CD14-positive monocyte (primary cell): ENCODE data around the gene NYAP1. TPM values are rescaled to one million over a fixed set of nuclear protein-coding genes. Genes with fewer than 3 reads are reported as not detected.
A peak's percentile ranks its signal among the peaks of the same experiment; 100 is the strongest.
"Not testable (repeated sequence)": the region's sequence is repeated elsewhere in the genome, so short reads cannot be mapped to it uniquely, and the experiment has no call there.

Experiments
- DNase-seq, 3 donors: peaks; one replicate each; pipeline ENCODE4 v3.0.0-alpha.2; 2011 to 2022
- H2AFZ ChIP-seq: 2 replicates; pipeline ENCODE4 v1.6.0; 2012; ENCODE audit warnings: mild to moderate bottlenecking, low read depth, low read length, inconsistent platforms; ENCODE audit not compliant: insufficient read depth, poor library complexity, severe bottlenecking
- H3K27ac ChIP-seq, 2 donors: 1 replicate in 1 of 2; 2 replicates in 1 of 2; pipeline ENCODE4 v1.5.1; 2012 to 2013; ENCODE audit warnings: low read length in 2 of 2, control low read depth in 1 of 2, inconsistent platforms in 1 of 2, low read depth in 1 of 2, mild to moderate bottlenecking in 1 of 2
- H3K27me3 ChIP-seq, 2 donors: one replicate each; pipeline versions ENCODE4 v1.6.0 to v1.6.1; 2011 to 2013; ENCODE audit warnings: low read length in 2 of 2; ENCODE audit not compliant: control insufficient read depth in 2 of 2, insufficient read depth in 2 of 2
- H3K36me3 ChIP-seq, 2 donors: replicated peaks in 1 of 2; 1 replicate in 1 of 2; 2 replicates in 1 of 2; pipeline versions ENCODE4 v1.5.1 to v1.6.1; 2012 to 2013; ENCODE audit warnings: low read length in 2 of 2, control low read depth in 1 of 2, inconsistent platforms in 1 of 2, mild to moderate bottlenecking in 1 of 2; ENCODE audit not compliant: insufficient read depth in 2 of 2, control insufficient read depth in 1 of 2
- H3K4me1 ChIP-seq, 2 donors: 1 replicate in 1 of 2; 2 replicates in 1 of 2; pipeline versions ENCODE4 v1.5.1 to v1.6.1; 2012 to 2013; ENCODE audit warnings: low read length in 2 of 2, control low read depth in 1 of 2, inconsistent platforms in 1 of 2, mild to moderate bottlenecking in 1 of 2, moderate library complexity in 1 of 2; ENCODE audit not compliant: insufficient read depth in 2 of 2, control insufficient read depth in 1 of 2
- H3K4me2 ChIP-seq: replicated peaks from 2 replicates; pipeline ENCODE3; 2012; ENCODE audit warnings: low read length, moderate library complexity, mild to moderate bottlenecking; ENCODE audit not compliant: poor library complexity, severe bottlenecking; ENCODE audit errors: extremely low read depth
- H3K4me3 ChIP-seq, 3 experiments: fragments of 200-600 bp in 1 of 3; sonication (generic) in 1 of 3; replicated peaks in 1 of 3; 1 replicate in 2 of 3; 2 replicates in 1 of 3; pipeline ENCODE4 v1.5.1; 2011 to 2013; ENCODE audit warnings: low read length in 3 of 3, mild to moderate bottlenecking in 3 of 3, control low read depth in 2 of 3, low read depth in 2 of 3, inconsistent platforms in 1 of 3, moderate library complexity in 1 of 3
- H3K79me2 ChIP-seq: 2 replicates; pipeline ENCODE4 v1.6.0; 2012; ENCODE audit warnings: mild to moderate bottlenecking, control low read depth, inconsistent platforms, low read length, moderate library complexity; ENCODE audit not compliant: insufficient read depth
- H3K9ac ChIP-seq: 2 replicates; pipeline ENCODE4 v1.6.0; 2017; ENCODE audit warnings: low read length, mild to moderate bottlenecking; ENCODE audit not compliant: insufficient read depth, poor library complexity, severe bottlenecking
- H3K9me3 ChIP-seq, 2 donors: replicated peaks in 1 of 2; 1 replicate in 1 of 2; 2 replicates in 1 of 2; pipeline versions ENCODE4 v1.5.1 to v1.6.1; 2012 to 2013; ENCODE audit warnings: low read length in 2 of 2, control low read depth in 1 of 2; ENCODE audit not compliant: control insufficient read depth in 1 of 2, insufficient read depth in 1 of 2
- H4K20me1 ChIP-seq: 2 replicates; pipeline ENCODE4 v1.6.0; 2012; ENCODE audit warnings: mild to moderate bottlenecking, low read length, control low read depth, moderate library complexity; ENCODE audit not compliant: insufficient read depth
- H3K27ac Mint-ChIP-seq, 7 donors: one replicate each; pipeline ENCODE4 v1.8.0; 2020; ENCODE audit warnings: mild to moderate bottlenecking in 7 of 7, mixed read lengths in 7 of 7, moderate library complexity in 6 of 7, inconsistent platforms in 2 of 7
- H3K27me3 Mint-ChIP-seq, 3 donors: one replicate each; pipeline ENCODE4 v1.8.0; 2021 to 2022; ENCODE audit warnings: low read depth in 3 of 3, mild to moderate bottlenecking in 3 of 3, mixed read lengths in 3 of 3, moderate library complexity in 3 of 3, inconsistent platforms in 1 of 3
- H3K36me3 Mint-ChIP-seq, 2 donors: one replicate each; pipeline ENCODE4 v1.8.0; 2020; ENCODE audit warnings: mixed read lengths in 2 of 2, inconsistent platforms in 1 of 2, mild to moderate bottlenecking in 1 of 2
- H3K4me1 Mint-ChIP-seq: one replicate; pipeline ENCODE4 v1.8.0; 2020; ENCODE audit warnings: mild to moderate bottlenecking, mixed read lengths
- H3K4me3 Mint-ChIP-seq, 2 donors: one replicate each; pipeline ENCODE4 v1.8.0; 2020; ENCODE audit warnings: mild to moderate bottlenecking in 2 of 2, mixed read lengths in 2 of 2, moderate library complexity in 1 of 2
- H3K9me3 Mint-ChIP-seq, 7 donors: one replicate each; pipeline ENCODE4 v1.8.0; 2020 to 2022; ENCODE audit warnings: mixed read lengths in 7 of 7, mild to moderate bottlenecking in 6 of 7, moderate library complexity in 6 of 7, inconsistent platforms in 2 of 7
- WGBS: methylation state at CpG from one replicate; pipeline ENCODE4 v1.1.5; 2013; ENCODE audit warnings: missing lambda C conversion rate; ENCODE audit not compliant: insufficient coverage; 5-methylcytosine and 5-hydroxymethylcytosine counted together
- intact Hi-C, 2 donors: fragments of 100-400 bp; cut with micrococcal nuclease; formaldehyde crosslinking; loops; one replicate each; pipeline versions ENCODE4 v1.15.0 to v1.15.1; 2023
- polyA plus RNA-seq, 3 donors: library from polyadenylated mRNA; depleted of rRNA in 1 of 3; unstranded in 2 of 3; stranded (reverse) in 1 of 3; fragments of 300-500 nt in 2 of 3; fragments of >200 nt in 1 of 3; fragmentation: Illumina TruSeq in 2 of 3; gene quantifications; 1 replicate in 2 of 3; 2 replicates in 1 of 3; pipeline ENCODE4 v1.2.3, GENCODE V29; 2012 to 2021
- TF ChIP-seq, protein P1 (sequence below): fragments of 200-600 bp; IDR thresholded peaks from one replicate; pipeline ENCODE4 v1.8.0; 2022; ENCODE audit warnings: antibody characterized with exemption, mild to moderate bottlenecking

NYAP1 gene
- polyA plus RNA-seq, 3 donors, result not detected

DNA sequence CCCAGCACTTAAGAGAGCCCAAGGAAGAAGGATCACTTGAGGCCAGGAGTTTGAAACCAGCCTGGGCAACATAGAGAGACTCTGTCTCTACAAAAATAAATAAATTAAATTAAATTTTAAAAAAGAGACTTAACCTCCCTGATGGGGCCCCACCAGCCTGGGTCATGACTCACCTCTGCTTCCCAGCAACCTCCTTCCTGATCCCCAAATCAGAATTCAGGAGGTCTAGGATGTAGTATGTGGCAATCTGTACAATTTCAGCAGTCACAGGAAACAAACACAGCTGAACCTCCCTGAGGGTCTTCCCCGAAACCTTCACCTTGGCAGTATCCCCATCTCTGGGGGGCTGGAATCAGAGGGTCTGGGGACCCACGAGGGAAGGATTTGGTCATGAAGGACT lies 37.7 kb upstream of the NYAP1 start:
- WGBS, result 43% methylated on average over 1 of the region's 2 CpGs
- H3K9me3 Mint-ChIP-seq, result peaks cover 0 to 2% (median 0%) of the 10 kb centered on the region in 7 donors
- H3K36me3 ChIP-seq, result no peaks in the 10 kb centered on the region
- TF ChIP-seq, protein P1, sequence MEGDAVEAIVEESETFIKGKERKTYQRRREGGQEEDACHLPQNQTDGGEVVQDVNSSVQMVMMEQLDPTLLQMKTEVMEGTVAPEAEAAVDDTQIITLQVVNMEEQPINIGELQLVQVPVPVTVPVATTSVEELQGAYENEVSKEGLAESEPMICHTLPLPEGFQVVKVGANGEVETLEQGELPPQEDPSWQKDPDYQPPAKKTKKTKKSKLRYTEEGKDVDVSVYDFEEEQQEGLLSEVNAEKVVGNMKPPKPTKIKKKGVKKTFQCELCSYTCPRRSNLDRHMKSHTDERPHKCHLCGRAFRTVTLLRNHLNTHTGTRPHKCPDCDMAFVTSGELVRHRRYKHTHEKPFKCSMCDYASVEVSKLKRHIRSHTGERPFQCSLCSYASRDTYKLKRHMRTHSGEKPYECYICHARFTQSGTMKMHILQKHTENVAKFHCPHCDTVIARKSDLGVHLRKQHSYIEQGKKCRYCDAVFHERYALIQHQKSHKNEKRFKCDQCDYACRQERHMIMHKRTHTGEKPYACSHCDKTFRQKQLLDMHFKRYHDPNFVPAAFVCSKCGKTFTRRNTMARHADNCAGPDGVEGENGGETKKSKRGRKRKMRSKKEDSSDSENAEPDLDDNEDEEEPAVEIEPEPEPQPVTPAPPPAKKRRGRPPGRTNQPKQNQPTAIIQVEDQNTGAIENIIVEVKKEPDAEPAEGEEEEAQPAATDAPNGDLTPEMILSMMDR, result no peak
- peak overlapping the region in 4 of 7 donors; percentile 25 to 83 (median 36) for H3K27ac Mint-ChIP-seq
- no peak overlapping the region for H2AFZ ChIP-seq
- no peaks in the 10 kb centered on the region for H4K20me1 ChIP-seq
- peaks cover 0 to 1% (median 0%) of the 10 kb centered on the region in 3 donors for H3K27me3 Mint-ChIP-seq
- H3K9me3 ChIP-seq, result no peaks in the 10 kb centered on the region
- H3K27me3 ChIP-seq, result no peaks in the 10 kb centered on the region
- no peak overlapping the region for H3K27ac ChIP-seq
- peaks cover 33 to 41% of the 10 kb centered on the region in 2 donors for H3K4me1 ChIP-seq
- H3K4me1 Mint-ChIP-seq, result peaks cover 46% of the 10 kb centered on the region
- no peak for DNase-seq
- H3K36me3 Mint-ChIP-seq, result peaks cover 0 to 2% of the 10 kb centered on the region in 2 donors
- H3K4me3 ChIP-seq, result no peak overlapping the region
- no peaks in the 10 kb centered on the region for H3K79me2 ChIP-seq
- no peak overlapping the region for H3K4me2 ChIP-seq
- no peak overlapping the region for H3K4me3 Mint-ChIP-seq
- intact Hi-C loops, result no loop called here
- H3K9ac ChIP-seq, result no peak overlapping the region

DNA sequence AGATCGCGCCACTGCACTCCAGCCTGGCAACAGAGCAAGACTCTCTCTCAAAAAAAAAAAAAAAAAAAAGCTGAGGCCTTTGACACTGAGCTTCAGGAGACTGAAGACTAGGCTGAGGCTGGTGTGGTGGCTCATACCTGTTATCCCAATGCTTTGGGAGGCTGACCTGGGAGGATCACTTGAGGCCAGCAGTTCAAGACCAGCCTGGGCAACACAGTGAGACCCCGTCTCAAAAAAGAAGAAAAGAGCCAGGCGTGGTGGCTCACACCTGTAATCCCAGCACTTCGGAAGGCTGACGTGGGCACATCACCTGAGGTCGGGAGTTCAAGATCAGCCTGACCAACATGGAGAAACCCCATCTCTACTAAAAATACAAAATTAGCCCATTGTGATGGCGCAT lies 36.4 kb upstream of the NYAP1 start:
- intact Hi-C loops, H3K27me3 Mint-ChIP-seq, H3K27me3 ChIP-seq, H3K36me3 ChIP-seq, H3K36me3 Mint-ChIP-seq, H3K4me3 Mint-ChIP-seq, H3K27ac ChIP-seq, H3K9ac ChIP-seq, H3K4me3 ChIP-seq, H3K4me2 ChIP-seq, H2AFZ ChIP-seq, H3K79me2 ChIP-seq, DNase-seq, H3K9me3 ChIP-seq, H3K9me3 Mint-ChIP-seq, H4K20me1 ChIP-seq: not testable (repeated sequence)
- Mint-ChIP-seq H3K4me1 (peaks cover 46% of the 10 kb centered on the region), H3K27ac (peak overlapping the region in 1 of 7 donors; percentile 46)
- WGBS, result 100% methylated on average over 1 of the region's 8 CpGs
- peaks cover 33 to 41% of the 10 kb centered on the region in 2 donors for H3K4me1 ChIP-seq
